Activated CD4-positive, alpha-beta T cell treated with anti-CD3 and anti-CD28 coated beads for 24 hours (primary cell): ENCODE measurements around the gene TRIM2.
"Not testable (repeated sequence)": the region's sequence is repeated elsewhere in the genome, so short reads cannot be mapped to it uniquely, and the experiment has no call there.

Source experiments
- DNase-seq, 2 donors: peaks; one replicate each; pipeline ENCODE4 v3.0.0-alpha.2; 2020; ENCODE audit warnings: low read depth in 2 of 2

TRIM2 gene

GRCh38 chr4:153204247-153204671 is at the start of gene TRIM2:
Gene TRIM2, plus strand, starts transcription at chr4:153204443. Its CDS starts 88 bp downstream, at chr4:153204531.
- DNase-seq: no peak

GRCh38 chr4:153155686-153156085 is 48.6 kb upstream of the TRIM2 start:
- no peak for DNase-seq

GRCh38 chr4:153156263-153156662 is 48.0 kb upstream of the TRIM2 start:
- no peak for DNase-seq

GRCh38 chr4:153156721-153157120 is 47.5 kb upstream of the TRIM2 start:
- no peak for DNase-seq

DNA sequence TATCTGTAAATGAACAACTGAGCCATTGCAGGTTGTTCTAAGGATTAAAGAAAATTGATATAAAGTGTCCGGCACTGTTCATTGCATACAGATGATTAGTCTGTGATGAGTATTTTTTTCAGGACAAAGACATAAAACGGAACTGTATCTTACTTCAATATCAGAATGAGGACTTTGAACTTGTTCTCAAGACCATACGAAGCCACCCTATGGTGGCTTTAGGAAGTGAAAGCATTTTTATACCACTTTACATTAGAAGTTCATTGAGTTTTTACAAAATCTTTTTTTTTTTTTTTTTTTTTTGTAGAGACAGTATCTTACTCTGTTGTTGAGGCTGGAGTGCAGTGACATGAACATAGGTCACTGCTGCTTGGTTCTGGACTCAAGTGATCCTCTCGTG is 45.2 kb upstream of the TRIM2 start:
- DNase-seq: no peak

- no peak for DNase-seq
These were observed 44.5 kb upstream of the TRIM2 start for GRCh38 chr4:153159728-153160221.

DNA sequence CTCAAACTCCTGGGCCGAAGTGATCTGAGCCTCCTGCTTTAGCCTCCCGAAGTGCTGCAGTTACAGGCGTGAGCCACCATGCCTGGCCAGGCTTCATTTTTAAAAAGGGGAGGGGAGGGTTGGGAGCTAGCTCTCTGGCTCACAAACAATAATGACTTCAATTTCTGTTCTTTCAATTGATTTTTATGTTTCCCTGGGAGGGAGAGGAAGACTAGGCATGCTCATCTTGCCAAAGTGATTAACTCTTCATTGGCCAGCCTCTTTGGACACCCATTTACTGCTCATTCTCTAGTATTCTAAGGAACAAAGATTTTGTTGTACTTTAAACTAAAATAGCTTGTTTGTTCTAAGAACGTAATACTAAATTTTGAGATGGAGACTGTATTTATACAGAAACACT is 43.4 kb upstream of the TRIM2 start:
- DNase-seq: no peak

- no peak for DNase-seq
These were observed 42.8 kb upstream of the TRIM2 start for GRCh38 chr4:153161226-153161963.

- not testable (repeated sequence) for DNase-seq
These were observed 39.0 kb upstream of the TRIM2 start for GRCh38 chr4:153165236-153165635.

DNA sequence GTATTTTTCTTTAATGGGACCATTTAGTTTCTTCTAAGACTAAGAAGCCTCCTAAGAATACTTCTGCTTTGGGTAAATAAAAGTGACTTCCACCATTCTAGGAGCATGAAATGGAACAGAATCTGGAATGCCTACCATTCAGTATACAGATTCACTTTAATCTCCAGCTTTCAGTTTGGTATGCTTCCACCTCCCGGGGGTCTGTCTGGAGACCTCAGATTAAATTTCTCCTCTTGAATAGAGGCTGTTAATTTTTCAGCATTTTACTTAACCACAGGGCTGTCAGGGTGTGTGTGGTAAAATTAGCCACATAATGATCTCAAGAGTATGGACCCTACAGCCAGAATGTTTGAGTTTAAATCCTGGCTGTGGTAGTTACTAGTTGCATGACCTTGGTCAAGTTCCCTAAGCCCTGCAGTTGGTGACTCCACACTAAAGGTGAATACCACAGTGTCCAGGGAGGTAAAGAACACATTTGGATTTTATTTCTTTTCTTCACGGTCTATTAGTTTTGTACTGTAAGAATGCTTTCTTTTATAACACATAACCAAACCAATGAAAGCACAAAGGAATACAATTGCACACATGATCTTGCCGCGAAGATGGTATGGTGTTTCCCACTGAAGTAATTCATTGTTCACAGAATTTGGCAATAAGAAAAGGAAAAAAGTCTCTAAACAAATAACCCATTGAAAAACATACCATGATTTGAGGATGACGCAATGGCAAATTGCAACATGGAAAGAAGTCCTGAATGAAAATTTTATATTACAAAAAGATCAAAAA is 37.3 kb upstream of the TRIM2 start:
- no peak for DNase-seq

GRCh38 chr4:153169776-153170175 is 34.5 kb upstream of the TRIM2 start:
- DNase-seq: no peak

GRCh38 chr4:153170407-153170806 is 33.8 kb upstream of the TRIM2 start:
- DNase-seq: no peak

- no peak for DNase-seq
These were observed 29.2 kb upstream of the TRIM2 start for GRCh38 chr4:153174821-153175567.

DNA sequence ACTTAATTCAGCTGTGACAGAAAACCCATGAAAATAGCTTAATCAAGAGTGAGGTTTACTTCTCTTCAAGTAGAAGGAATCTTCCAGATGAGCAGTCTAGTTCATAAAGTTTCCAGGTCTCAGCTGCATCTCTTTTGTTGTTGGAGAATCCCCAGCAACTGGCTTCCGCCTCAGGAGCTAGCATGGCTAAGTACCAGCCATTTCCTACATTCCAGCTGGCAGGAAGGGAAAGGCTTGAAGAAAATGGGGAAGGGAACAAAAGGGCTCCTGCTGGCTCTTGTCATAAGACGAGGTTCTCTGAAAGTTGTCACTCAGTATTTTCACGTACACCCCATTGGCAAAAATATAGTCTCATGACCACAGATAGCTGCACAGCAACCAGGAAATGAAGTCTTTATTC is 27.3 kb upstream of the TRIM2 start:
- DNase-seq: no peak

DNA sequence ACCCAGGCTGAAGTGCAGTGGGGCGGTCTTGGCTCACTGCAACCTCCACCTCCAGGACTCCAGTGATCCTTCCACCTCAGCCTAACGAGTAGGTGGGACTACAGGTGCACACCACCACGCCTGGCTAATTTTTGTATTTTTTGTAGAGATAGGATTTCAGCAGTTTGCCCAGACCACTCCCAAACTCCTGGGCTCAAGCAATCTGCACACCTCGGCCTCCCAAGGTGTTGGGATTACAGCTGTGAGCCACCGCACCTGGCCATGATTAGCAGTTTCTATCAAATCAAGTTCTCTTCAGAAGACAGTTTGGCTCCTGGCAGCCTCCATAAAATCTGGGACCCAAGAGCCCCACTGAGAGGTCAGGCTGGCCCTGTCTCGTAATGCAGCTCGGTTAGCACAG is 26.4 kb upstream of the TRIM2 start:
- no peak for DNase-seq

- DNase-seq: no peak
These were observed 25.1 kb upstream of the TRIM2 start for GRCh38 chr4:153179100-153179499.

DNA sequence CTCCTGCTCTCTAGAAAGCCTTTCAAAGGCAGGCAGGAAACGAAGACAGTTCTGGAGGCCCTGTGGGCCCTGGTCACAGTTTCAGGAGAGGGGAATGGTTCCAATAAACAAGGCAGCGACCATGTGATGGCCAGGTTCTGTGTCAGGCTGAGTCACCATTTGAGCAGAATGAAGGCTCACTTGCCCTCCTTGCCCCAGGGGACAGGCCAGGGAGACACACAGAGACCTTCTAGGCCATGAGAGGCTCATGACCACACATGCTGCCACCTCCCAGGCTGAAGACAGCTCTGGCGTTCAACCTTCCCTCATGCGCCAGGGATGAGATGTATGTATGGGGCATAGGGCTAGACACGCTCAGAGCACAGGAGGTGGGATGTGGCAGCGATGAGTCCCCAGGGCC is 22.9 kb upstream of the TRIM2 start:
- no peak for DNase-seq

- no peak for DNase-seq
These were observed 22.5 kb upstream of the TRIM2 start for GRCh38 chr4:153181700-153182099.

GRCh38 chr4:153183146-153183545 is 21.1 kb upstream of the TRIM2 start:
- DNase-seq: no peak

DNA sequence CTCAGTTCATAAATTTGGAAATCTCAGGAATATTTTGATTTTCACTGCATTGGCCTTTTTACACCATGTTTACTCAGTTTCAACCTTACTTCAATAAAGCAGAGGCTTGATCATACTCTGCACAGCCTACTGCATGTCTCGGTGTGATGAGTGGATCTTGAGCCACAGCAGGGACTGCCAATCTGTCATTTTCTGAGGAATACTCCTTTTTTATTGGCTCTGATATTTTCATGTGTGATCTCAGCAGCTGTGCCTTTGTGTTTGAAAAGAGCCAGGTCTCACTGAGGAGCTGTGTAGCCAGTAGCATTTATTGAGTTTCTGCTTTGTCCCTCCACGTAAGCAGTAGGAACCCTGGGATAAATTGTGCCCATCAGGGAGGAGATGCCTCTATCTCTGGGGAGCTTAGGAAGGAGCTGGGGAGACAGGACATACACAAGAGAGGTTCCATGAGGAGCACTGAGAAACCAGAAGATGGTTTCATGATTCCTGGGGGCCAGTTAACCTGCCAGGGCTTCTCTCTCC is 18.9 kb upstream of the TRIM2 start:
- no peak for DNase-seq

DNA sequence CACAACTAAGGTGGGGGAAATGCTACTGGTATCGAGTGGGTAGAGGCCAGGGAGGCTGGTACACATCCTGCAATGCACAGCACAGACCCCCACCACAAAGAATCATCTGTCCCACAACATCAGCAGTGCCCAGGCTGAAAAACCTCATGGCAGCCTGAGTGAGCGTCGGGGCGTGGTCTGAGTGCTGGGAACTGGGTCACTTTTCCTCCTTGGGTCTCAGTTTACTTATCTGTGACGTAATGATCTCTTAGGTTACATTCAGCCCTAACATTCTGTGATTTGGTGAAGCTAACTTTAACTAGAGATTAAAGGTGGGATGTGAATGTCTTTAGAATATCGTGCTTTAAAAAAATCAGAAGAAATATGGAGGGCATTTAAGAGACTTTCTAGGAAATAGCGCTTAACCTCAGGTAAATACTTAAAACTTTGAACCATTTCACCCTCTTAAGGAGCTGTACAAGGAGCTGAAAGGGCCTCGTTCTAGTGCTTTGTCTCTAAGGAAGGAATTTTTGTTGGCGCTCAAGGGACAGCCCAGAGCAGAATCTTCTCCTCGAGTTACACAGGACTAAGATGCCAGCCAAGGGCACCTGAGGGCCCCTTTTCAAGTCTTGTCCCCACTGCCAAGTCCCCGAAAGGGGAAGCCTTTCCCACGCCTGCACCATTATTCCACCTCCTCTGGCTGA is 18.1 kb upstream of the TRIM2 start:
- no peak for DNase-seq
